PFSK-1 (cell line): ENCODE results near the gene KIRREL3.

ENCODE experiments used
- FOXP2 ChIP-seq: optimal IDR thresholded peaks from 2 replicates; pipeline ENCODE3; 2011; ENCODE audit warnings: borderline replicate concordance, control low read depth, inconsistent platforms; ENCODE audit not compliant: insufficient read depth; ENCODE audit errors: extremely low read length, extremely low read depth
- POLR2AphosphoS5 ChIP-seq: IDR thresholded peaks from 2 replicates; pipeline ENCODE4 v1.6.1; 2012; ENCODE audit warnings: low read depth, mild to moderate bottlenecking, control low read depth, low read length, moderate library complexity
- REST ChIP-seq, 2 experiments: IDR thresholded peaks; 2 replicates each; pipeline versions ENCODE4 v1.6.1 to v1.8.0; 2011 to 2012; ENCODE audit warnings: low read depth in 2 of 2, low read length in 2 of 2, control low read depth in 1 of 2, inconsistent platforms in 1 of 2, mild to moderate bottlenecking in 1 of 2, moderate library complexity in 1 of 2; ENCODE audit not compliant: insufficient read depth in 1 of 2
- SIN3A ChIP-seq: IDR thresholded peaks from 2 replicates; pipeline ENCODE4 v1.6.1; 2012; ENCODE audit warnings: mild to moderate bottlenecking, low read length, moderate library complexity, borderline replicate concordance; ENCODE audit not compliant: insufficient read depth
- TAF1 ChIP-seq: IDR thresholded peaks from 2 replicates; pipeline ENCODE4 v1.6.1; 2012; ENCODE audit warnings: low read length, control low read depth, borderline replicate concordance; ENCODE audit not compliant: insufficient read depth

The KIRREL3 gene

GRCh38 chr11:126537492-126537891, 463.1 kb downstream of the KIRREL3 start:
- TF ChIP-seq FOXP2: no peak
- TF ChIP-seq REST (IDR thresholded peaks at IDR 0.05; ENCODE audit: insufficient read depth in 1 of 2, low read depth in 2 of 2, low read length in 2 of 2): no peak
- no peak for TF ChIP-seq SIN3A

GRCh38 chr11:126534141-126534805, 466.3 kb downstream of the KIRREL3 start:
- no peak for TF ChIP-seq REST (IDR thresholded peaks at IDR 0.05; ENCODE audit: insufficient read depth in 1 of 2, low read depth in 2 of 2, low read length in 2 of 2)
- no peak for TF ChIP-seq SIN3A
- TF ChIP-seq POLR2AphosphoS5: no peak
- no peak for TF ChIP-seq TAF1
- TF ChIP-seq FOXP2: no peak

GRCh38 chr11:126533560-126533959, 467.0 kb downstream of the KIRREL3 start:
- TF ChIP-seq POLR2AphosphoS5 (no peak), FOXP2 (no peak), SIN3A (no peak), REST (IDR thresholded peaks at IDR 0.05; ENCODE audit: insufficient read depth in 1 of 2, low read depth in 2 of 2, low read length in 2 of 2) (no peak), TAF1 (no peak)

- no peak for TF ChIP-seq SIN3A
- no peak for TF ChIP-seq REST (IDR thresholded peaks at IDR 0.05; ENCODE audit: insufficient read depth in 1 of 2, low read depth in 2 of 2, low read length in 2 of 2)
- TF ChIP-seq FOXP2: no peak
- TF ChIP-seq TAF1: no peak
- no peak for TF ChIP-seq POLR2AphosphoS5
Measured at GRCh38 chr11:126530416-126530815, 470.2 kb downstream of the KIRREL3 start.

- TF ChIP-seq REST (IDR thresholded peaks at IDR 0.05; ENCODE audit: insufficient read depth in 1 of 2, low read depth in 2 of 2, low read length in 2 of 2): no peak
- no peak for TF ChIP-seq TAF1
- TF ChIP-seq POLR2AphosphoS5: no peak
- TF ChIP-seq SIN3A: no peak
- TF ChIP-seq FOXP2: no peak
Measured at GRCh38 chr11:126529037-126529436, 471.5 kb downstream of the KIRREL3 start.
